Activated naive CD4-positive, alpha-beta T cell treated with Interleukin-2 at 50 U/mL for 16 hours (primary cell): ENCODE measurements around the gene ATG10.
A peak's percentile ranks its signal among the peaks of the same experiment; 100 is the strongest.
"Not testable (repeated sequence)": the region's sequence is repeated elsewhere in the genome, so short reads cannot be mapped to it uniquely, and the experiment has no call there.

Source experiments
- DNase-seq: peaks from one replicate; pipeline ENCODE4 v3.0.0-alpha.2; 2020

The ATG10 gene

GRCh38 chr5:81971712-81972491, at the start of gene ATG10:
TSS of gene ATG10 (plus strand) at chr5:81972023. CDS start at chr5:81987571, 15,548 bp downstream.
- DNase-seq = peak; percentile 89

DNA sequence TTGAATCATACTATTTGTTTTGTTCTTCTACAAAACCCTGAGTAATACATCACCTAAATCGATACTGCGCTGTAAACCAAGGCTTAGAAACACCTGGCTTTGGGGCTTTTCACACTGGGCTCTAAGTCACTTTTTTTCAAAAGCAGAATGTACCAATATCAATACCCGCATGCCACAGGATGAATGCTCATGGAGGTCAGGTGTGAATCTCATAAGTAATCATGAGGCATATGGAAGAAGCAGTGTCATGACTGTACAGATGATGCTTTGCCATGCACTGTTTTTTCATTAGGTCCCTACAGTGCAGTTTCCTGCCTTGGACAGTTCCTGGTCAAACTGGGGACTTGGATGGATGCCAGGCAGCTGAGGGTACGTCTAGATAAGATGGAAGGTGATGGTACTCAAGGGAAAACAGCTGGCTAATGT, 49.0 kb upstream of the ATG10 start:
- DNase-seq = no peak

DNA sequence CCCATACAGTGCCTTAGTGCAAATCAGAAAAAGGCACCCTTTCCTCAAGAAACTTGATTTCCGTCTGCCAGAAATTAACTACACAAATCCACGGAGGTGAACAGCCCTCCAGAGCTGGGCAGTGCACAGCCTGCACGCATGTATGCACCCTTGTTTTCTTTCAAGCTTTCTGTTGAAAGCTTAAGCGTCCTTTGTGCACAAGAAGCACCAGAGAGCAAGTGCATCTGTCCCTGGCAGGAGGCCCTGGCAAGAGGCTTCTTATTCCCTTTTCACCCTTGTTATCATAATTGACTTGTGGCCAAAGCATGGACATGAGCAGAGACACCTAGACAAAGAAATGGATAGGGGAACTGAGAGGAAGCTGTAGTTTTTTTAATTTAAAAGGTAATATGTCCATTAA, 47.4 kb upstream of the ATG10 start:
- DNase-seq = no peak

- no peak for DNase-seq
Measured at GRCh38 chr5:81925009-81925408, 46.8 kb upstream of the ATG10 start.

GRCh38 chr5:81925981-81926380, 45.8 kb upstream of the ATG10 start:
- DNase-seq = no peak

GRCh38 chr5:81936066-81936465, 35.8 kb upstream of the ATG10 start:
- DNase-seq = no peak

- no peak for DNase-seq
Measured at GRCh38 chr5:81936750-81937149, 35.1 kb upstream of the ATG10 start.

DNA sequence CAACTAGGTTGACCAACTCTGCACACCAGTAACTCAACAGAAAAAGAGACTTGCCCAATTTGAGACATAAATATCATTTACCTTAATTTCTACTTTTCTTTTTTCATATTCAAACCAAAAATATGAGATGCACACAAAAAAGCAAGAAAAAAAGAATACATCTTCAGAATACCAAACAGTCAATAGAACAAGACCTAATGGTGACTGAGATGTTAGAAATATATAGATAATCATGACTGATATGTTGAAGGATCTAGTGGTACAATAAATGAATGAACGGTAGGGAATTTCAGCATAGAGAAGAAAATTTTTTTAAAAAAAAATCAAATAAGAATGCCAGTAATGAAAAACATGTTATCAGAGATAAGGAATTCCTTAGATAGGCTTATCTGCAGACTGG, 29.1 kb upstream of the ATG10 start:
- DNase-seq = no peak

- no peak for DNase-seq
Measured at GRCh38 chr5:81948349-81948748, 23.5 kb upstream of the ATG10 start.

DNA sequence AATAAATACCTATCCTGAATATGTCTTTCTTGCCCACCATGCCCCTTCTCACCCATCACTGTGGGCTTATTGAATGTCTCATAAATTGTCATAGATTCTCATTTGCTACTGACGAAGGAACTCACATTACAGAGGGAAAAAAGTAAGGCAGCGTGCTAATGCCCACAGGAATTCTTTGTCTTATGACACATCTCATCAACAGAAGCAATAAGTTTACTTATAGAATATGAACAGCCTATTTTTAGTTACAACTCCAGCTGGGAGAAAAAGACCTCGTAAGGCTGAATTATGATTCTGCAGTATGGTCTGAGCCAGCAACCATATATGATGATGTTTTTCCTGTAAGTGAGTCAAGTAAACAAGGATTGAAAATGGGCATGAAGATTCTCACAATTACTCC, 22.4 kb upstream of the ATG10 start:
- no peak for DNase-seq

DNA sequence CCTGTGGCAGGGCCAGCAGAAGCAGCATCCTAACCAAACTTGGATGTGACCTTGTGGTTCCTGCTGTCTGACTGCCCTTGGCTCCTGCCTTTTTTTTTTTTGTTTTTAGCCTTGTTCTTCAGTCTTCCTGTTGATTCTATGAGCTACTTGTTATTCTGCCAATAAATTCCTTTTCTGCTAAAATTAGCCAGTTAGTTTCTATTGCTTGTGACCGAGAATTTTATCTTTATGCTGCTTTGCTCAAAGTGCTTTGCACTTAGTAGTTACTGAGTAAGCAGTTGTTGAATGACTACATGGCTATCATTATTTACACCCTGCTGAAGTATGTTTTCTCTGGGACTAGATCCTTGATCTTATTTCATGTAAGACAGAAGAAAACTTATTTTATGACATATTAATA, 20.8 kb upstream of the ATG10 start:
- no peak for DNase-seq

DNA sequence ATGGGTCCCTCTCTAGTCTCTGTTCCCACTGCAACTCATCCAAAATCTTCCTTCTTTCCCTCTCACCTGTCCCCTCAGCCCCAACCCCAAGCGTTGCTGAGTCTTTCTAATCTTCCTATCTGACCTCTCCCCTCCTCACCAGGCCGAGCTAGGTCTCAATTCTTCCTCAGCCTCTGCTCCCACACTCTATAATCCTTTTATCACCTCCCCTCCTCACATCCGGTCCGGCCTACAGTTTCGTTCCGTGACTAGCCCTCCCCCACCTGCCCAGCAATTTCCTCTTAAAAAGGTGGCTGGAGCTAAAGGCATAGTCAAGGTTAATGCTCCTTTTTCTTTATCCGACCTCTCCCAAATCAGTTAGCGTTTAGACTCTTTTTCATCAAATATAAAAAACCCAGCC, 17.0 kb upstream of the ATG10 start:
- not testable (repeated sequence) for DNase-seq

GRCh38 chr5:81958129-81958528, 13.7 kb upstream of the ATG10 start:
- DNase-seq = not testable (repeated sequence)

DNA sequence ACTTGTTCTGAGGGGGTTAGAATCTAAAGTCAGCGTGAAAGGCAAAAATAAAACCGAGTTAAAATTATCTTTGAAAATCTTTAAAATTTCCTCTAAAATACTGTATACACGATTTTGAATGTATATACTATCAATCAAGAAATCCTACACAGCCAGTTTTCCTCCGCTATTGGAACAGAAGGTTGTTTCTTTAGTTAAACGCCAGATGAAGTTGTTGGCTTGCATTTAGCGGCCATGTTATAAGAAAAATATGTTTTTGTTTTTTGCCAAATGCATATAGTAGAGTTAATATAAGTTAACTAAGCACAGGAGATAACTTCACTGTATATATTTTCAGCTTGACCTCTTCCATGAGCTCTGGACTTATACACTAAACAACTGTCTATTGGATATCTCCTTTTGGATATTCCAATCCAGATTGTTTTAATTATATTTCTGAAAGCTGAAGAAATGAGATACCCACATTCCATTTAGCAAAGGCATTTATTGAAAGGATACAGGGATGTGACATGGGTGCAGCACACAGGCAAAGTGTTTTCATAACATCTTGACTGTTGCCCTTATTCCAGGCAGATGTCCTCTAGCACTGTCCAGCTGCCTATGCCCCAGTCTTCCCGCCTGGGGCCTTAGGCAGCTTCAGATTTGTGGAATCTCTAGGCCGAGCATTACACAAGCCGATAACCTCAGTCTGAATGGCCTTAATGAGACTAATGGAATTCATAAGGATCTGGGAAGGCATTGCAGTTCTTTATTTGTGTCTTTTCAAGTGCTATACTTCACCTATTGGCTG, 10.0 kb upstream of the ATG10 start:
- DNase-seq = no peak

DNA sequence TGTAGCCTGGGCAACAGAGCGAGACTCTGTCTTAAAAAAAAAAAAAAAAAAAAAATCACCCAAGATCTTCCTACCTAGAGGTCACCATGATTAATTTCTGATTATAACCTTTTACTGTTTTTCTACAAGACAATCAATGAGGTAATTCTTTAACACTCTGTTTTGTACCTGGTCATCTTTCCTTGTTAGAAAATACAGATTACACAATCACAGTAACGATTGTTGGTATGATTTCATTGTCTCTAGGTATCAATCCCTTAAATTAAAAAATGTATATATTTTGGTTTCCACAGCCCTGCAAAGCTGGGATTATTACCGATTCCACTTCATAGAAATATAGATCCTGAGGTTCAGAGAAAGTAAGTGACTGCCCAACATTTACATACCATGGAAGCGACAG, 8.3 kb upstream of the ATG10 start:
- no peak for DNase-seq

- DNase-seq = no peak
Measured at GRCh38 chr5:81965524-81965923, 6.3 kb upstream of the ATG10 start.

- no peak for DNase-seq
Measured at GRCh38 chr5:81969226-81969625, 2.6 kb upstream of the ATG10 start.

GRCh38 chr5:81969912-81970311, 1.9 kb upstream of the ATG10 start:
- no peak for DNase-seq

- peak; percentile 4 for DNase-seq
Measured at GRCh38 chr5:81971111-81971711, 612 bp upstream of the ATG10 start.

GRCh38 chr5:81972492-81972783, 615 bp downstream of the ATG10 start:
- no peak for DNase-seq

DNA sequence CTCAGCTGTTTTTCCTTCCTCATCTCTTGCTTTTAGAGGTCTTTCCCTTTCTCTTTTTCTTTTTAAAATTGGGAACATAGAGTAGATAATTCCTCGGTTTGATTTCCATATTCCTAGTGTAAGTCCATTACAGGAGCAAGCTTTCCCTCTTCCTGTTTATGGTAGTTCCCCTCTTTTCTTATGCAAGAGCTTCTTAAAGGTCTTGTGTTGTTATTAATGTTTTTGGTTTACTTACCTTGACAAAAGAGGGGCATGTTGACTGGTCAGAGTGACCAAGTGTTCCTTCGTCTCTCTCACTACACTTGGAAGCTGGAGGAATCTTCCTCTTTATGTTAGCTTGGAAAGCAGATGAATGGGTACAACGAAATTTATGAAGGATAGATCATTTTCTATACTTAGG, 8.3 kb downstream of the ATG10 start:
- no peak for DNase-seq

GRCh38 chr5:81980598-81981260, 8.9 kb downstream of the ATG10 start:
- no peak for DNase-seq

GRCh38 chr5:81982172-81982685, 10.4 kb downstream of the ATG10 start:
- not testable (repeated sequence) for DNase-seq
